D721Med (cell line): ENCODE results near the gene HIVEP3.

ENCODE experiments used
- DNase-seq: peaks from one replicate; pipeline ENCODE4 v3.0.0; 2011; ENCODE audit warnings: low spot score; ENCODE audit not compliant: insufficient read length
- FAIRE-seq: peaks from 2 replicates; lab custom pipeline; 2011; peaks lifted over from hg19 to GRCh38; lab: Jason Lieb, UNC
- CTCF ChIP-seq: IDR thresholded peaks from 2 replicates; pipeline ENCODE4 v1.5.1; 2012; ENCODE audit warnings: mild to moderate bottlenecking, control low read depth; ENCODE audit not compliant: insufficient read depth; ENCODE audit errors: missing control alignments

HIVEP3 gene

GRCh38 chr1:41939194-41939593, 20.5 kb upstream of the HIVEP3 start:
- FAIRE-seq = no peak
- DNase-seq = no peak
- no peak for TF ChIP-seq CTCF

GRCh38 chr1:41936107-41936506, 17.4 kb upstream of the HIVEP3 start:
- TF ChIP-seq CTCF = no peak
- FAIRE-seq (no peak), DNase-seq (no peak)

GRCh38 chr1:41935226-41935625, 16.5 kb upstream of the HIVEP3 start:
- no peak for TF ChIP-seq CTCF
- DNase-seq (no peak), FAIRE-seq (no peak)

GRCh38 chr1:41933106-41933505, 14.4 kb upstream of the HIVEP3 start:
- DNase-seq (no peak), FAIRE-seq (no peak)
- TF ChIP-seq CTCF = no peak

- DNase-seq = no peak
- TF ChIP-seq CTCF = no peak
- FAIRE-seq = no peak
Observed at GRCh38 chr1:41931578-41931977, 12.9 kb upstream of the HIVEP3 start.

GRCh38 chr1:41927118-41927517, 8.4 kb upstream of the HIVEP3 start:
- no peak for DNase-seq
- no peak for TF ChIP-seq CTCF
- no peak for FAIRE-seq

GRCh38 chr1:41925712-41926111, 7.0 kb upstream of the HIVEP3 start:
- DNase-seq (no peak), FAIRE-seq (no peak)

More at GRCh38 chr1:41925712-41926111, 7.0 kb upstream of the HIVEP3 start:
- no peak for TF ChIP-seq CTCF
